HG02885 (cell line): ENCODE results near the gene LDB2.
"Not testable (repeated sequence)": the region's sequence is repeated elsewhere in the genome, so short reads cannot be mapped to it uniquely, and the experiment has no call there.

Experiments used
- ATAC-seq: cut with Tn5 transposase; IDR thresholded peaks from one replicate; pipeline ENCODE4 v1.9.1; 2021; ENCODE audit warnings: mild to moderate bottlenecking; ENCODE audit not compliant: unreplicated experiment, poor library complexity

Gene LDB2

GRCh38 chr4:16665942-16666551, 232.4 kb downstream of the LDB2 start:
- no peak for ATAC-seq

GRCh38 chr4:16663732-16664131, 234.7 kb downstream of the LDB2 start:
- ATAC-seq, result no peak

DNA sequence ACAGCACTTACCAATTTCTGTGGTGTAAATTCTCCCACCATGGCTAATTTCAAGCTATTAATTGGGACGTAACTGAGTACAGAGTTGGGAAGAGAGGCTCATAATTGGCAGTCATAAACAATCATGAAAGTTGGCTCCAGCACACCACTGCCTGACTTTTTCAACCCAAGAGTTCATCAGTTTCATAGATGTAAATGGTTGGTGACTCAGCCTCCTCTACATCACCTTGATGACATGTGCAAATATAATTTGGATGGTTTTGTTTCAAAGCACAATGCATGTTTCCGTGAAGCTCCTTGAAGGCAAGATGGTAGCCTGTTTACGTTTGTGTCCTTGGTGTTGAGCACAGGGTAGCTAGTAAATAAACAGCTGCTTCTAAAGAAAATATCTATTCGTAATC, 235.1 kb downstream of the LDB2 start:
- ATAC-seq, result no peak

DNA sequence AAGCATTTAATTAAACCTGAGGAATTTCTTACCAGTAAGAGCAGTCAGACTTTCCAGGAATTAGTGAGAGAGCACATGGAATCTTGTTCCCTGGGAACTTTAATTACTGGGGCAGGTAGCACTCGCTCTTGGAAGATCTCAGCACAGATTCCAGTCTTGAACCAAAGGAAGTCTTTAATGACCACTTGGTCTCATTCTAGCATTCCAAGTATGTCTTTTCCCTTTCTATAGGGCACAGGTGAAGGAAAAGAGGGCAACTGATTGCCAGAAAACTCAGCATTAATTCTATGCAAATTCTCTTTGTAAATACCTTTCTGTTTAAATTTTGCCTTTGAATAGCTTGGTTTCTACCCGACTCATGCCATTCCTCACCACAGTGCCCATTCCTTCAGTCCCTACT, 236.6 kb downstream of the LDB2 start:
- no peak for ATAC-seq

DNA sequence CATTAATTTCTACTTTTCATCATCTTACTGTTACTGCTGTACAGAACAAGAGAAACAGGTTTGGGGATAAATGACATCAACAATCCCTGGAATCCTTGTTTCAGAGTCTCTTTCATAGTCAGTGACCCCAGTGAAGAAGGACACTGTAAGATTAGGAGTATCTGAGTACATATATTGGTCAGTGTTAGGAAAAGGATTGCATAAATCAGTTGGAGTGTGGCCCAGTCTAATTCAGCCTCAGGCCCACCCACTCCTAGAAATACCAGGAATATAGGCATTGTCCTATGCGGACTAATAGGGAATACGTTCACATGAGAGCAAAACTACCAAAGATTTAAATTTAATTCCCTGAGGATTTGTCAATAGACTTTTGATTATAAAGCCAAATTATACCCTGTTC, 237.8 kb downstream of the LDB2 start:
- ATAC-seq, result no peak

DNA sequence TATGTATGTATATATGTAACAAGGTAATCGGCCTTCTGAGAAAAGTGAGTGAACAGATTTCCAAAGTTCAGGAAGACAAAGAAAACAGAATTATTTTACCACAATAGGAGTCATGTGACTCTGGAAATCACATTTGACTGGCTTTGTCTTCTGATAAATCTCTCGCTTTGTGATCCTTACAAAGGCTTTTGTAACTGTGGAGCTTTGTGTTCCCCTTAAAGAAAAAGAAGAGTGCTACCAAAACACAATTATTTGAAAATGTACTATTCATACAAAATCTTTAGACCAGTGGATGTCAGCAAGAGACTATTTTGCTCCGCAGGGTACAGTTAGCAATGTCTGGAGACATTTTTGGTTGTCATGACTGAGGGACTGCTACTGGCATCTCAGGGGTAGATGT, 238.8 kb downstream of the LDB2 start:
- no peak for ATAC-seq

GRCh38 chr4:16659079-16659478, 239.4 kb downstream of the LDB2 start:
- ATAC-seq, result no peak

DNA sequence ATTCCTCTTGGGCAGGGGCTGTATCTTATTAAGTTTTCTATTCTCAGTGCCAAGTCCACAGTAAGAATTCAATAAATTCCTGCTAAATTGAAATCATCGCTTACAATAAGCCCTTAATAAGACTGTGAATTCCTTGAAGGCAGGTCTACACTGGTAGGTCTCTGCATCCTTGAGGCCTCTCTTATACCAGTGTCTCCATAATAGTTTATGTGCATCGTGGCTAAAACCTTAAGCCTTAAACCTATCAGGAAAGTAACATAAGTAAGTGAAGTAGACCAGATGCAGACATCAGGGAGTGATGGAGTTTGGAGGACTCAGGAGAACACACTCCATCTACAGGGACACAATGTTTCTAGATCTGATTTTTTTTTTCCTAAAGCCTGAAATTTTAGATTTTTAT, 240.3 kb downstream of the LDB2 start:
- ATAC-seq, result no peak

DNA sequence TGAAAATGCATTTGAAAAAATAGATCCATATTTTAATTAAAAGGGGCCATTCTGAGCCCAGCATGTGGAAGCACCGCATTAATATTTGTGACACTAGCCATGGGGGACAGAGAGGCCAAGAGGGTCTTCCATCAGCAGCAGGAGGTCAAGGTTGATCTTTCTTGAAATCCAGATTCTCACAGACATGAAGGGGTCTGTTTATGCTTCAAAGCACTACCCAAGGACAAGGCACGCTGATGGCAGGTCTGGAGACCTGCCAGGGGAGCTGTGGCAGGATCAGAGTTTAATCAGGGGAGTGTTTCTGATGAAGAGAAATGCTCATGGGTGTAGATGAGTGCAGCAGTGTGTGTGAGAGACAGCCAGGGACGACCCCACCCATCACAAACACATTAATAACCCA, 243.3 kb downstream of the LDB2 start:
- no peak for ATAC-seq

- no peak for ATAC-seq
Measured at GRCh38 chr4:16652732-16653305, 245.6 kb downstream of the LDB2 start.

DNA sequence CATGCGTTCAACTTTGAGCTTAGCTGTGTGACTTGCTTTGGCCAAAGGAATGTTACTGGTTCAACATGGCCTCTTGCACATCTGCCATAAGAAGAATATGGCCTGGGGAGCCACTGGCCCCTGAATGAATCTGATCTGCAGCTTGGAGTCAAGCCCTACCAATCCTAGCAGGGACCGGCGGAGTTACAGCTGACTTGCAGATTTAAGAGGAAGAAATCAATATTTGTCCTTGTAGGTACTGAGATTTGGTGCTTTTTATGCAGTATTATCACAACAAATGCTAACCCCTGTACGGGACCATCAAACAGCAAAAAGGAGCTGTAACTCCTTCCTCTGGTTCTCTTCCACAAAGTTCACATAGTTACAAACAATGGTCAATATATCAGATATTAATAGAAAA, 252.0 kb downstream of the LDB2 start:
- ATAC-seq, result no peak

DNA sequence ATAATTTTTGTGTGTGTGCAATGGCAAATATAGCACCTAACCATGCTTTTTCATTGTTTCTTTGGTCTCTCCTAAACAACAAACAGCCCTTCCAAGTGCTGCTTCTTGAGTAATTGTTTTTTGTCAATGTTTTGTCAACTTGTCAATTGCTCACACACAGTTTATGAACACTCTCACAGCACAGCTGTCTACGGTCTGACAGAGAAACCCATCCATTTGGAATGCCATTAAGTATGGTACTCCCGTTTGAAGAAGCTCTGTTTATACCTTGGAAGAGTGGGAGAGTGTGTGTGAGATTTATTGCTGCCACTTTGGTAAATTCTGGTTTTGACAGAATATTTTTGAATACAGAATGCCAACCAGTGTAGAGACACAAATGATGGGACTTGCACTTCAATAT, 254.6 kb downstream of the LDB2 start:
- ATAC-seq, result no peak

GRCh38 chr4:16642897-16643296, 255.5 kb downstream of the LDB2 start:
- no peak for ATAC-seq

GRCh38 chr4:16641971-16642370, 256.5 kb downstream of the LDB2 start:
- no peak for ATAC-seq

GRCh38 chr4:16636912-16637630, 261.4 kb downstream of the LDB2 start:
- no peak for ATAC-seq

DNA sequence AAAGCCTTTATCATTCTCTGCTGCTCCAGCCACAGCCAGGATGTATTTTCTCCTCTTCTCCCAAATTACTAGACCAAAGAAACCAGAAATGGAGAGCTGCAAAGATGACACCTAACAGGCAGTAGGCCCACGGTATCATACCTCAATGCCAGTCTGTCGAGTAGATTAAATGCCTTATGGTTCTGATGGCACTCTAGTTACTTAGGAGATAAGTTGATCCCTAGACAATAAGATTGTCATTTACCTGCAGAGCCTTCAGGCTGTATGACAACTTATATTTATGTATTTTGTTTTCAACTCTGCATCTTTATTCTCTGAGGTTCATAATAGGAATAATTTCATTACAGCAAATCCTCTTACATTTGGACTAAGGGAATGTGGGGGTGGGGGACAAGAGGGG, 262.1 kb downstream of the LDB2 start:
- no peak for ATAC-seq

GRCh38 chr4:16629274-16629673, 269.2 kb downstream of the LDB2 start:
- ATAC-seq, result not testable (repeated sequence)

GRCh38 chr4:16628835-16629234, 269.6 kb downstream of the LDB2 start:
- not testable (repeated sequence) for ATAC-seq

DNA sequence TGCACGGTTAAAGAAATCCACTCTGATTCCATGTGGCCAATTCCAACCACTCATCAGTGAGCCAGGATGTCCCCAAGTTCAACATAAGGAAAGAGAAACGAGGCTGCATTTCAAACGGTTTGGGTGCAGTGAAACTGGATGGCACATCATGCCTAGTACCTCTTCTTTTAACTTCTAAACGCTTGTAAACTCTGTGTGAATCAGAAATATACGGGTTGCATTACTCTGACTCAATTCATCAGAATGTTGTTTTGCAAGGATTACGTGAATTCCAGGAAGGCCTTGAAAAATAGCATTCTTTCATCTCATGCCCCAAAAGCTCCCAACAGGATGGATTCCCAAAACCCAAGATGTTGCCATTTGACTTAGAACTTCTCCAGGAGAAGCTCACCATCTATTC, 270.4 kb downstream of the LDB2 start:
- ATAC-seq, result no peak

GRCh38 chr4:16626945-16627344, 271.5 kb downstream of the LDB2 start:
- no peak for ATAC-seq

- ATAC-seq, result no peak
Measured at GRCh38 chr4:16622826-16623225, 275.6 kb downstream of the LDB2 start.

GRCh38 chr4:16617435-16617834, 281.0 kb downstream of the LDB2 start:
- ATAC-seq, result no peak
